CD14-positive monocyte (primary cell): ENCODE measurements around the gene NUP210. TPM values are rescaled to one million over a fixed set of nuclear protein-coding genes. Genes with fewer than 3 reads are reported as not detected.
A peak's percentile ranks its signal among the peaks of the same experiment; 100 is the strongest.

Experiments
- DNase-seq, 3 donors: peaks; one replicate each; pipeline ENCODE4 v3.0.0-alpha.2; 2011 to 2022
- H2AFZ ChIP-seq: 2 replicates; pipeline ENCODE4 v1.6.0; 2012; ENCODE audit warnings: mild to moderate bottlenecking, low read depth, low read length, inconsistent platforms; ENCODE audit not compliant: insufficient read depth, poor library complexity, severe bottlenecking
- H3K27ac ChIP-seq, 2 donors: 1 replicate in 1 of 2; 2 replicates in 1 of 2; pipeline ENCODE4 v1.5.1; 2012 to 2013; ENCODE audit warnings: low read length in 2 of 2, control low read depth in 1 of 2, inconsistent platforms in 1 of 2, low read depth in 1 of 2, mild to moderate bottlenecking in 1 of 2
- H3K27me3 ChIP-seq, 2 donors: one replicate each; pipeline versions ENCODE4 v1.6.0 to v1.6.1; 2011 to 2013; ENCODE audit warnings: low read length in 2 of 2; ENCODE audit not compliant: control insufficient read depth in 2 of 2, insufficient read depth in 2 of 2
- H3K36me3 ChIP-seq, 2 donors: replicated peaks in 1 of 2; 1 replicate in 1 of 2; 2 replicates in 1 of 2; pipeline versions ENCODE4 v1.5.1 to v1.6.1; 2012 to 2013; ENCODE audit warnings: low read length in 2 of 2, control low read depth in 1 of 2, inconsistent platforms in 1 of 2, mild to moderate bottlenecking in 1 of 2; ENCODE audit not compliant: insufficient read depth in 2 of 2, control insufficient read depth in 1 of 2
- H3K4me1 ChIP-seq, 2 donors: 1 replicate in 1 of 2; 2 replicates in 1 of 2; pipeline versions ENCODE4 v1.5.1 to v1.6.1; 2012 to 2013; ENCODE audit warnings: low read length in 2 of 2, control low read depth in 1 of 2, inconsistent platforms in 1 of 2, mild to moderate bottlenecking in 1 of 2, moderate library complexity in 1 of 2; ENCODE audit not compliant: insufficient read depth in 2 of 2, control insufficient read depth in 1 of 2
- H3K4me2 ChIP-seq: replicated peaks from 2 replicates; pipeline ENCODE3; 2012; ENCODE audit warnings: low read length, moderate library complexity, mild to moderate bottlenecking; ENCODE audit not compliant: poor library complexity, severe bottlenecking; ENCODE audit errors: extremely low read depth
- H3K4me3 ChIP-seq, 3 experiments: fragments of 200-600 bp in 1 of 3; sonication (generic) in 1 of 3; replicated peaks in 1 of 3; 1 replicate in 2 of 3; 2 replicates in 1 of 3; pipeline ENCODE4 v1.5.1; 2011 to 2013; ENCODE audit warnings: low read length in 3 of 3, mild to moderate bottlenecking in 3 of 3, control low read depth in 2 of 3, low read depth in 2 of 3, inconsistent platforms in 1 of 3, moderate library complexity in 1 of 3
- H3K79me2 ChIP-seq: 2 replicates; pipeline ENCODE4 v1.6.0; 2012; ENCODE audit warnings: mild to moderate bottlenecking, control low read depth, inconsistent platforms, low read length, moderate library complexity; ENCODE audit not compliant: insufficient read depth
- H3K9ac ChIP-seq: 2 replicates; pipeline ENCODE4 v1.6.0; 2017; ENCODE audit warnings: low read length, mild to moderate bottlenecking; ENCODE audit not compliant: insufficient read depth, poor library complexity, severe bottlenecking
- H3K9me3 ChIP-seq, 2 donors: replicated peaks in 1 of 2; 1 replicate in 1 of 2; 2 replicates in 1 of 2; pipeline versions ENCODE4 v1.5.1 to v1.6.1; 2012 to 2013; ENCODE audit warnings: low read length in 2 of 2, control low read depth in 1 of 2; ENCODE audit not compliant: control insufficient read depth in 1 of 2, insufficient read depth in 1 of 2
- H4K20me1 ChIP-seq: 2 replicates; pipeline ENCODE4 v1.6.0; 2012; ENCODE audit warnings: mild to moderate bottlenecking, low read length, control low read depth, moderate library complexity; ENCODE audit not compliant: insufficient read depth
- H3K27ac Mint-ChIP-seq, 7 donors: one replicate each; pipeline ENCODE4 v1.8.0; 2020; ENCODE audit warnings: mild to moderate bottlenecking in 7 of 7, mixed read lengths in 7 of 7, moderate library complexity in 6 of 7, inconsistent platforms in 2 of 7
- H3K27me3 Mint-ChIP-seq, 3 donors: one replicate each; pipeline ENCODE4 v1.8.0; 2021 to 2022; ENCODE audit warnings: low read depth in 3 of 3, mild to moderate bottlenecking in 3 of 3, mixed read lengths in 3 of 3, moderate library complexity in 3 of 3, inconsistent platforms in 1 of 3
- H3K36me3 Mint-ChIP-seq, 2 donors: one replicate each; pipeline ENCODE4 v1.8.0; 2020; ENCODE audit warnings: mixed read lengths in 2 of 2, inconsistent platforms in 1 of 2, mild to moderate bottlenecking in 1 of 2
- H3K4me1 Mint-ChIP-seq: one replicate; pipeline ENCODE4 v1.8.0; 2020; ENCODE audit warnings: mild to moderate bottlenecking, mixed read lengths
- H3K4me3 Mint-ChIP-seq, 2 donors: one replicate each; pipeline ENCODE4 v1.8.0; 2020; ENCODE audit warnings: mild to moderate bottlenecking in 2 of 2, mixed read lengths in 2 of 2, moderate library complexity in 1 of 2
- H3K9me3 Mint-ChIP-seq, 7 donors: one replicate each; pipeline ENCODE4 v1.8.0; 2020 to 2022; ENCODE audit warnings: mixed read lengths in 7 of 7, mild to moderate bottlenecking in 6 of 7, moderate library complexity in 6 of 7, inconsistent platforms in 2 of 7
- WGBS: methylation state at CpG from one replicate; pipeline ENCODE4 v1.1.5; 2013; ENCODE audit warnings: missing lambda C conversion rate; ENCODE audit not compliant: insufficient coverage; 5-methylcytosine and 5-hydroxymethylcytosine counted together
- intact Hi-C, 2 donors: fragments of 100-400 bp; cut with micrococcal nuclease; formaldehyde crosslinking; loops; one replicate each; pipeline versions ENCODE4 v1.15.0 to v1.15.1; 2023
- polyA plus RNA-seq, 3 donors: library from polyadenylated mRNA; depleted of rRNA in 1 of 3; unstranded in 2 of 3; stranded (reverse) in 1 of 3; fragments of 300-500 nt in 2 of 3; fragments of >200 nt in 1 of 3; fragmentation: Illumina TruSeq in 2 of 3; gene quantifications; 1 replicate in 2 of 3; 2 replicates in 1 of 3; pipeline ENCODE4 v1.2.3, GENCODE V29; 2012 to 2021
- TF ChIP-seq, protein P1 (sequence below): fragments of 200-600 bp; IDR thresholded peaks from one replicate; pipeline ENCODE4 v1.8.0; 2022; ENCODE audit warnings: antibody characterized with exemption, mild to moderate bottlenecking

NUP210 gene
- polyA plus RNA-seq, 3 donors, result 7.9 to 43.5 (median 13.0) TPM

- DNase-seq, result no peak
- no peak overlapping the region for H3K27ac Mint-ChIP-seq
- Histone ChIP-seq H3K4me1 (peaks cover 0 to 4% of the 10 kb centered on the region in 2 donors), H3K27ac (no peak overlapping the region), H2AFZ (no peak overlapping the region), H3K36me3 (no peaks in the 10 kb centered on the region), H3K79me2 (no peaks in the 10 kb centered on the region), H3K27me3 (peaks cover 17 to 28% of the 10 kb centered on the region in 2 donors), H4K20me1 (no peaks in the 10 kb centered on the region), H3K9me3 (peaks cover 23 to 28% of the 10 kb centered on the region in 2 donors), H3K4me2 (no peak overlapping the region), H3K4me3 (no peak overlapping the region), H3K9ac (no peak overlapping the region)
- TF ChIP-seq, protein P1, sequence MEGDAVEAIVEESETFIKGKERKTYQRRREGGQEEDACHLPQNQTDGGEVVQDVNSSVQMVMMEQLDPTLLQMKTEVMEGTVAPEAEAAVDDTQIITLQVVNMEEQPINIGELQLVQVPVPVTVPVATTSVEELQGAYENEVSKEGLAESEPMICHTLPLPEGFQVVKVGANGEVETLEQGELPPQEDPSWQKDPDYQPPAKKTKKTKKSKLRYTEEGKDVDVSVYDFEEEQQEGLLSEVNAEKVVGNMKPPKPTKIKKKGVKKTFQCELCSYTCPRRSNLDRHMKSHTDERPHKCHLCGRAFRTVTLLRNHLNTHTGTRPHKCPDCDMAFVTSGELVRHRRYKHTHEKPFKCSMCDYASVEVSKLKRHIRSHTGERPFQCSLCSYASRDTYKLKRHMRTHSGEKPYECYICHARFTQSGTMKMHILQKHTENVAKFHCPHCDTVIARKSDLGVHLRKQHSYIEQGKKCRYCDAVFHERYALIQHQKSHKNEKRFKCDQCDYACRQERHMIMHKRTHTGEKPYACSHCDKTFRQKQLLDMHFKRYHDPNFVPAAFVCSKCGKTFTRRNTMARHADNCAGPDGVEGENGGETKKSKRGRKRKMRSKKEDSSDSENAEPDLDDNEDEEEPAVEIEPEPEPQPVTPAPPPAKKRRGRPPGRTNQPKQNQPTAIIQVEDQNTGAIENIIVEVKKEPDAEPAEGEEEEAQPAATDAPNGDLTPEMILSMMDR, result no peak
- peaks cover 18 to 39% (median 30%) of the 10 kb centered on the region in 7 donors for H3K9me3 Mint-ChIP-seq
- H3K27me3 Mint-ChIP-seq, result peaks cover 27 to 40% (median 32%) of the 10 kb centered on the region in 3 donors
- WGBS, result no CpG with 5 or more reads among the region's 2 CpGs
- H3K36me3 Mint-ChIP-seq, result peaks cover 13 to 14% of the 10 kb centered on the region in 2 donors
- H3K4me1 Mint-ChIP-seq, result peaks cover 4% of the 10 kb centered on the region
- intact Hi-C loops, result no loop called here
- no peak overlapping the region for H3K4me3 Mint-ChIP-seq
Measured at GRCh38 chr3:13286873-13287272, 133.2 kb downstream of the NUP210 start.

GRCh38 chr3:13285007-13285567, 135.0 kb downstream of the NUP210 start:
- Mint-ChIP-seq H3K27ac (no peak overlapping the region), H3K27me3 (peaks cover 44 to 58% (median 48%) of the 10 kb centered on the region in 3 donors), H3K36me3 (peaks cover 14 to 15% of the 10 kb centered on the region in 2 donors), H3K4me1 (peaks cover 10% of the 10 kb centered on the region), H3K9me3 (peaks cover 18 to 48% (median 33%) of the 10 kb centered on the region in 7 donors), H3K4me3 (peak overlapping the region in 1 of 2 donors; percentile 77)
- Histone ChIP-seq H3K79me2 (no peaks in the 10 kb centered on the region), H4K20me1 (no peaks in the 10 kb centered on the region), H3K4me2 (no peak overlapping the region), H3K36me3 (no peaks in the 10 kb centered on the region), H2AFZ (no peak overlapping the region), H3K9ac (no peak overlapping the region), H3K4me3 (no peak overlapping the region), H3K4me1 (peaks cover 0 to 8% of the 10 kb centered on the region in 2 donors), H3K27ac (no peak overlapping the region), H3K27me3 (peaks cover 22 to 46% of the 10 kb centered on the region in 2 donors), H3K9me3 (peaks cover 23 to 28% of the 10 kb centered on the region in 2 donors)
- TF ChIP-seq, protein P1, result no peak
- intact Hi-C loops, result no loop called here
- DNase-seq, result no peak
- 100% methylated on average over 3 of the region's 11 CpGs for WGBS
